Adrenal gland (tissue), 12 donors: ENCODE results near the gene SLC18B1. TPM values are rescaled to one million over a fixed set of nuclear protein-coding genes. Genes with fewer than 3 reads are reported as not detected.

Source experiments
- DNase-seq, 7 donors: peaks; one replicate each; pipeline ENCODE4 v3.0.0-alpha.2; 2019 to 2020
- H3K27ac ChIP-seq, 5 donors: fragments of 200-600 bp; sonication (generic) in 4 of 5; 1 replicate in 3 of 5; 2 replicates in 2 of 5; pipeline versions ENCODE4 v1.5.1 to v1.8.0; 2016 to 2020; ENCODE audit warnings: mild to moderate bottlenecking in 1 of 5
- H3K27me3 ChIP-seq: fragments of 200-600 bp; 2 replicates; pipeline ENCODE4 v1.8.0; 2021
- H3K36me3 ChIP-seq, 2 donors: fragments of 200-600 bp; replicated peaks in 1 of 2; 1 replicate in 1 of 2; 2 replicates in 1 of 2; pipeline versions ENCODE4 v1.5.1 to v1.8.0; 2018 to 2022
- H3K4me1 ChIP-seq, 2 donors: fragments of 200-600 bp; replicated peaks in 1 of 2; 1 replicate in 1 of 2; 2 replicates in 1 of 2; pipeline versions ENCODE4 v1.5.1 to v1.8.0; 2018 to 2021
- H3K4me3 ChIP-seq, 4 donors: fragments of 200-600 bp; sonication (generic) in 3 of 4; one replicate each; pipeline ENCODE4 v1.5.1; 2016 to 2018
- H3K9me3 ChIP-seq, 3 donors: fragments of 200-600 bp; sonication (generic) in 1 of 3; replicated peaks in 1 of 3; 1 replicate in 2 of 3; 2 replicates in 1 of 3; pipeline versions ENCODE4 v1.5.1 to v1.8.0; 2016 to 2021
- POLR2A ChIP-seq, 2 donors: fragments of 450-650 bp; IDR thresholded peaks; one replicate each; pipeline ENCODE4 v1.6.1; 2017; ENCODE audit warnings: antibody characterized with exemption in 2 of 2, mild to moderate bottlenecking in 2 of 2, moderate library complexity in 1 of 2
- WGBS, 4 donors: extraction: QIAGEN DNeasy Blood & Tissue Kit in 2 of 4; methylation state at CpG; one replicate each; pipeline versions ENCODE4 v1.1.5 to v1.1.7; 2013 to 2017; 5-methylcytosine and 5-hydroxymethylcytosine counted together
- intact Hi-C, 2 donors: fragments of 100-400 bp; cut with DNase I; formaldehyde crosslinking; loops; one replicate each; pipeline versions ENCODE4 v1.14.1 to v1.15.0; 2022 to 2023
- polyA plus RNA-seq, 3 donors: library from polyadenylated mRNA; stranded (reverse); fragments of 200-250 nt in 2 of 3; fragments of 350-450 nt in 1 of 3; fragmentation: Illumina TruSeq in 1 of 3; extraction: RNeasy Lipid Tissue Mini Kit (QIAGEN cat#74804) in 1 of 3; gene quantifications; one replicate each; pipeline ENCODE4 v1.2.3, GENCODE V29; 2013 to 2014
- total RNA-seq, 9 donors: library from RNA; depleted of rRNA in 4 of 9; stranded (reverse); fragments of >200 nt in 4 of 9; fragments of 120-200 nt in 1 of 9; fragmentation: NEBNext Ultra II Directional in 1 of 9; extraction: Animal tissue kit (Norgen Biotek cat#: 25700) in 1 of 9; gene quantifications; one replicate each; pipeline versions ENCODE4 v1.1.0 to v1.2.4, GENCODE V29; 2013 to 2023
- TF ChIP-seq, protein P1 (sequence below), 6 experiments: fragments of 450-650 bp in 4 of 6; fragments of 200-600 bp in 2 of 6; sonication (generic) in 1 of 6; IDR thresholded peaks; 1 replicate in 5 of 6; 2 replicates in 1 of 6; pipeline versions ENCODE4 v1.5.1 to v1.8.0; 2016 to 2021; ENCODE audit warnings: antibody characterized with exemption in 6 of 6, mild to moderate bottlenecking in 2 of 6, moderate library complexity in 1 of 6
- donor health status: healthy with polysubstance abuse.
- donor health status: Bipolar disorder and iron deficiency.
- donor health status: DM: yes; HTN: yes; CAD: no.
- donor health status: DM: no; HTN: no; CAD: no.
- donor health status: DM: no; HTN: no; CAD: no.
- donor health status: DM: yes; HTN: yes; CAD: no.

Gene SLC18B1
- total and polyA plus RNA-seq, 12 donors: 8.7 to 32.8 (median 14.0) TPM

DNA sequence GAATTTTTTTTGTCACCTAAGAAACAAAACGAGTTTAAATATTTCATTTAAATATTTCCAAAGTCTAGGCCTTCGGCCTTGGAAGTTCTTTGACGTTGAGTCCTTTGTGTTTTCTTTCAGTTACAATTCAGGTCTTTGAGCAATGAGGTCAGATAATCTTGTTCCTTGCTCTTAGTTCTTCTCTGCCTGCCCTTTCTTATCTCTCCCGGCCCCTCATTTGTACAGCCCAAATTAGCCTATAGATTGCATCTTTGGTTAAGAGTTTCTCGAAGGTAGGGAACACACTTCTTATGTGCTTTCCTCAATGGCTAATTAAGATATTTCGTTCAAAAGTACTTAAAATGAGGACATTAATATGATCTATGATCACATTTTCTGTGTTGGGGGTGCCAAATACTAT lies 34.5 kb upstream of the SLC18B1 start:
- intact Hi-C loops: no loop called here

DNA sequence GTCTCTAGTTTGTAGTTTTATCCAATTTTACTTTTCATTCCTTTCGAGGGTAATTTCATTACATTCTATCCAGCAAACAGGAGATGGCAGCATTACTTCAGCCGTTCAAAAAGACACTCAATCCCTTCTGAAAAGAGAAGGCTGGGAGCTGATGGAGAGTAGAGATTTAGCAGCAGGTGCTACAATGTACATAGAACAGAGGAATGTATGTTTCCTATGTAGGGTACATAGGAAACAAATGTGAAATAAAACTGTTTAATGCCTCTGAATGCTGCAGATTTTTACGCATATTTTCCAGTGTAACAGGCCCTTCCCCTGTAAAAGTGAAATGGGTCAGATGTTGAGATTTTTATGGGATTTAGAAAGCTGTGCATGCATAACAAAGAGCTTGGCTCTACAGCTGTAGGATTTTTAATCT lies 31.9 kb upstream of the SLC18B1 start:
- peak in 1 of 7 donors; percentile 16 for DNase-seq
- H3K9me3 ChIP-seq: no peaks in the 10 kb centered on the region
- no peaks in the 10 kb centered on the region for H3K27me3 ChIP-seq
- H3K4me3 ChIP-seq: no peak overlapping the region
- intact Hi-C loops: no loop called here
- no peaks in the 10 kb centered on the region for H3K4me1 ChIP-seq
- WGBS, 4 donors: 37 to 45% (median 41%) methylated on average over 3 of the region's 3 CpGs
- TF ChIP-seq, protein P1, sequence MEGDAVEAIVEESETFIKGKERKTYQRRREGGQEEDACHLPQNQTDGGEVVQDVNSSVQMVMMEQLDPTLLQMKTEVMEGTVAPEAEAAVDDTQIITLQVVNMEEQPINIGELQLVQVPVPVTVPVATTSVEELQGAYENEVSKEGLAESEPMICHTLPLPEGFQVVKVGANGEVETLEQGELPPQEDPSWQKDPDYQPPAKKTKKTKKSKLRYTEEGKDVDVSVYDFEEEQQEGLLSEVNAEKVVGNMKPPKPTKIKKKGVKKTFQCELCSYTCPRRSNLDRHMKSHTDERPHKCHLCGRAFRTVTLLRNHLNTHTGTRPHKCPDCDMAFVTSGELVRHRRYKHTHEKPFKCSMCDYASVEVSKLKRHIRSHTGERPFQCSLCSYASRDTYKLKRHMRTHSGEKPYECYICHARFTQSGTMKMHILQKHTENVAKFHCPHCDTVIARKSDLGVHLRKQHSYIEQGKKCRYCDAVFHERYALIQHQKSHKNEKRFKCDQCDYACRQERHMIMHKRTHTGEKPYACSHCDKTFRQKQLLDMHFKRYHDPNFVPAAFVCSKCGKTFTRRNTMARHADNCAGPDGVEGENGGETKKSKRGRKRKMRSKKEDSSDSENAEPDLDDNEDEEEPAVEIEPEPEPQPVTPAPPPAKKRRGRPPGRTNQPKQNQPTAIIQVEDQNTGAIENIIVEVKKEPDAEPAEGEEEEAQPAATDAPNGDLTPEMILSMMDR (IDR thresholded peaks at IDR 0.05): peak; percentile 8 to 54 (median 42)
- no peak for TF ChIP-seq POLR2A (IDR thresholded peaks at IDR 0.05)
- H3K27ac ChIP-seq: no peak overlapping the region
- H3K36me3 ChIP-seq: no peaks in the 10 kb centered on the region

More for the DNA sequence above, 34.5 kb upstream of the SLC18B1 start:
- H3K4me3 ChIP-seq: no peak overlapping the region
- no peak for DNase-seq
- 81 to 86% (median 82%) methylated on average over 6 of the region's 6 CpGs for WGBS, 4 donors
- no peak overlapping the region for H3K27ac ChIP-seq
- TF ChIP-seq POLR2A (IDR thresholded peaks at IDR 0.05): no peak
- TF ChIP-seq, protein P1 (IDR thresholded peaks at IDR 0.05): no peak
- H3K4me1 ChIP-seq: no peaks in the 10 kb centered on the region
- no peaks in the 10 kb centered on the region for H3K36me3 ChIP-seq
- H3K27me3 ChIP-seq: no peaks in the 10 kb centered on the region
- no peaks in the 10 kb centered on the region for H3K9me3 ChIP-seq

DNA sequence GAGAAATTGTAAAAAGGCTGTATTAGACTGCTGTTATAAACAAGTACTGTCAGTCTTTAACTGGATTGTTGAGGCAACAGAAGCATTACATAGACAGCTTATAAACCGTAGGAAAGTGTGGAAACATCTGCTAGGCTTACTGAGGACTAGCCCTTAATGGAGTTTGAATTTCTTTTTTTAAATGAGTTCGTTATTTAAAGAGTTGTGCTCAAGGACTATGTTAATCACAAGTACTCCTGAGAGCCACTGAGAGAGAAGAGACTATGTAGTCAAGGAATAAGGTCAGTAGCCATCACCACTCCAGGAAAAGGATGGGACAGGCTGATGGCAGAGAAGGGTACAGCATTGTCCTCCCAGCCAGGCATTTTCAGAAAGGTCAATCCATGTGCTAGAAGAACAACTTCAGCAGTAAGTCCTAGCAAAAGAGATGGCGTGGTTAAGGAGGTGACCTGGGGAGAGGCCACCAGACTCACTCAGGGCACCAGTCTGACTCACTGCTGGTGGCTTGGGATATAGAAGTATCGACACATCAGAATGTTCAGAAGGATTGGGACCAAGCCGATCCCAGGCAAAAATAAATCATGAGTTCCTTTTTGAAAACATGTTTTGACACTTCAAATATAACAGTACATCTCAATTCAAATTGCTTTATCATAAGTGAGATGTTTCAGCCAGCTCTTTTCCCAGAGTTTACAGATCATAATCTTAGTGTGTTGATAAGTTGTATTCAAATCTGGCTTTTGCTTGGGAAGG lies 22.4 kb upstream of the SLC18B1 start:
- no peaks in the 10 kb centered on the region for H3K9me3 ChIP-seq
- no peak for DNase-seq
- 49 to 58% (median 56%) methylated on average over 5 of the region's 5 CpGs for WGBS, 4 donors
- H3K4me3 ChIP-seq: no peak overlapping the region
- peak overlapping the region in 1 of 5 donors; percentile 7 for H3K27ac ChIP-seq
- H3K36me3 ChIP-seq: peaks cover 0 to 40% of the 10 kb centered on the region in 2 donors
- H3K4me1 ChIP-seq: peaks cover 6 to 13% of the 10 kb centered on the region in 2 donors
- H3K27me3 ChIP-seq: no peaks in the 10 kb centered on the region
- intact Hi-C loops: no loop called here
- no peak for TF ChIP-seq POLR2A (IDR thresholded peaks at IDR 0.05)
- TF ChIP-seq, protein P1 (IDR thresholded peaks at IDR 0.05): no peak

DNA sequence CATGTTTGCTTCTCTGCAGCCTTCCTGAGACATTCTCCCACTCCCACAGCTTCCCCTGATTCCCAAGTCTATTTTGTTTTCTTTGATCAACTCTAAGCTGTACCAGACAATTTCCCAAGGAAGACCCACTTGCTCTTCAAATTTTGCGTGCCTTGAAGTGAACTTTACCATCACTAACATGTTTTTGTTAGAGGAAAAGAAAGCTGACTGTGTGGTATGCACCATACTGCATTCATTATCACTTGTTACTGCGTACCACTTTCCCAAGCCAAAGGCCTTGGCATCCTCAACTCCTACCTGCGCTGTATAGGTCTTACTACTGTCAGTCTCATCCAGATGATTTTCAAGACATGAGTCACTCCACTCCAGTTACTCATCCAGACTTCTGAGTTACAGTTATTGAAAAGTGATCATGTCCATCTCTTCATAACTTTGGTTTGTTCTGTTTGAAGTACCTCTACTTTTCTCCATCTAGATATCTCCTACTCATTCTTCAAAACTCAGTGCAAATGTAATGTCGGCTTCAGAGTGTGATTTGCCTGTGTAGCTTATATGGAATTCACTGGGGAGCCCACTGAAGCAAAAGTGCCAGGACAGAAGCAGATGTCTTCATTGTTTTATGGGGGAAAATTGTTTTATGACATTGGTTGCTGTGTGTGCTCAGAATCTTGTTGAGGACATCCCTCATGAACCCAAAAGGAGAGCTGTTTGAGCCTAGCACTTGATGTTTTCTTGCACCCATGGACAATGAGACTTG lies 21.1 kb upstream of the SLC18B1 start:
- no peak overlapping the region for H3K4me3 ChIP-seq
- DNase-seq: no peak
- TF ChIP-seq, protein P1 (IDR thresholded peaks at IDR 0.05): no peak
- TF ChIP-seq POLR2A (IDR thresholded peaks at IDR 0.05): no peak
- peaks cover 15 to 21% of the 10 kb centered on the region in 2 donors for H3K4me1 ChIP-seq
- no peaks in the 10 kb centered on the region for H3K9me3 ChIP-seq
- no peak overlapping the region for H3K27ac ChIP-seq
- peaks cover 0 to 45% of the 10 kb centered on the region in 2 donors for H3K36me3 ChIP-seq
- intact Hi-C loops: no loop called here
- WGBS, 4 donors: 89 to 93% (median 90%) methylated on average over 4 of the region's 4 CpGs
- H3K27me3 ChIP-seq: no peaks in the 10 kb centered on the region
